Right lobe of liver (tissue), 4 donors: ENCODE measurements around the gene NUP210L.

ENCODE experiments used
- POLR2A ChIP-seq: fragments of 450-650 bp; IDR thresholded peaks from one replicate; pipeline ENCODE4 v1.6.1; 2017; ENCODE audit warnings: antibody characterized with exemption, mild to moderate bottlenecking
- TF ChIP-seq, protein P1 (sequence below), 4 donors: fragments of 200-600 bp in 3 of 4; fragments of 450-650 bp in 1 of 4; IDR thresholded peaks; one replicate each; pipeline versions ENCODE4 v1.5.1 to v1.8.0; 2016 to 2022; ENCODE audit warnings: antibody characterized with exemption in 4 of 4, mild to moderate bottlenecking in 2 of 4
- donor health status: DM: no; HTN: no; CAD: no.
- donor health status: DM: no; HTN: no; CAD: no.
- donor health status: DM: no; HTN: yes; CAD: no.

DNA sequence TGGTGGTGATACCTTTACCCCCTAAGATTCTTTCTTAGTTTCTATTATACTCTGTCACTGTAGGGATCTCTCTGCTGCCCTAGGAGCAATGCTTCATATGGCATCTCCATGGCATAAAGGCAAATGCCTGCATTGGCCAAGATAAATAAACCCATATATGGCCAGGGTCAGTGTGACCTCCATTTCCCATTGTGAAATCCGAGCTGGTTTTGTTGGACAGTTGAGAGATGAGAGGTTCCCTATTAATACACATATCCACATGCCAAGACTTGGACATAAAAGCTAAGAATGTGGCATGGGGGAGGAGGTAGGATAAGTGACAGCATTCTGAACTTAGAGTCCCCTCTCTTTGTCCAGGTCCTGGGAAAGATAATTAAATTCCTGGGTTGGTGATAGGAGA is 35.7 kb upstream of the NUP210L start:
- TF ChIP-seq, protein P1, sequence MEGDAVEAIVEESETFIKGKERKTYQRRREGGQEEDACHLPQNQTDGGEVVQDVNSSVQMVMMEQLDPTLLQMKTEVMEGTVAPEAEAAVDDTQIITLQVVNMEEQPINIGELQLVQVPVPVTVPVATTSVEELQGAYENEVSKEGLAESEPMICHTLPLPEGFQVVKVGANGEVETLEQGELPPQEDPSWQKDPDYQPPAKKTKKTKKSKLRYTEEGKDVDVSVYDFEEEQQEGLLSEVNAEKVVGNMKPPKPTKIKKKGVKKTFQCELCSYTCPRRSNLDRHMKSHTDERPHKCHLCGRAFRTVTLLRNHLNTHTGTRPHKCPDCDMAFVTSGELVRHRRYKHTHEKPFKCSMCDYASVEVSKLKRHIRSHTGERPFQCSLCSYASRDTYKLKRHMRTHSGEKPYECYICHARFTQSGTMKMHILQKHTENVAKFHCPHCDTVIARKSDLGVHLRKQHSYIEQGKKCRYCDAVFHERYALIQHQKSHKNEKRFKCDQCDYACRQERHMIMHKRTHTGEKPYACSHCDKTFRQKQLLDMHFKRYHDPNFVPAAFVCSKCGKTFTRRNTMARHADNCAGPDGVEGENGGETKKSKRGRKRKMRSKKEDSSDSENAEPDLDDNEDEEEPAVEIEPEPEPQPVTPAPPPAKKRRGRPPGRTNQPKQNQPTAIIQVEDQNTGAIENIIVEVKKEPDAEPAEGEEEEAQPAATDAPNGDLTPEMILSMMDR (IDR thresholded peaks at IDR 0.05) = no peak
- no peak for TF ChIP-seq POLR2A
